Measurements from ENCODE around the gene RABEP2.
"Not testable (repeated sequence)": the region's sequence is repeated elsewhere in the genome, so short reads cannot be mapped to it uniquely, and the experiment has no call there.

RABEP2 gene

GRCh38 chr16:28884045-28884444, 41.0 kb downstream of the RABEP2 start:
- no peak for DNase-seq
- intact Hi-C loops (cut with DNase I), result no loop called here

- no peak for DNase-seq
- intact Hi-C loops (cut with DNase I), result no loop called here
These were observed 41.6 kb downstream of the RABEP2 start for GRCh38 chr16:28883221-28883996.

- intact Hi-C loops (cut with DNase I), result no loop called here
- no peak for DNase-seq
These were observed 42.4 kb downstream of the RABEP2 start for GRCh38 chr16:28882551-28883160.

DNA sequence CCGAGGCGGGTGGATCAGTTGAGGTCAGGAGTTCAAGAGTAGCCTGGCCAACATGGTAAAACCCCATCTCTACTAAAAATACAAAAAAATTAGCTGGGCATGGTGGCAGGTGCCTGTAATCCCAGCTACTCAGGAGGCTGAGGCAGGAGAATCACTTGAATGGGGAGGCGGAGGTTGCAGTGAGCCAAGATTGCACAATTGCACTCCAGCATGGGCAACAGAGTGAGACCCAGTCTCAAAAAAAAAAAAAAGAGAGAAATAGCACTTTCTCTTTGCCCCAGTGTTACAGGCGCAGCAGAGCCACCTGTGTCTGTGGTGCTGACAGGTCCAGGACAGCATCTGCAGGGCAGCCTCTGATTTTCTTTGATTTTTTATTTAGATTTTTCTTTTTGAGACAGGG, 43.5 kb downstream of the RABEP2 start:
- intact Hi-C loops (cut with DNase I); DNase-seq: not testable (repeated sequence)

DNA sequence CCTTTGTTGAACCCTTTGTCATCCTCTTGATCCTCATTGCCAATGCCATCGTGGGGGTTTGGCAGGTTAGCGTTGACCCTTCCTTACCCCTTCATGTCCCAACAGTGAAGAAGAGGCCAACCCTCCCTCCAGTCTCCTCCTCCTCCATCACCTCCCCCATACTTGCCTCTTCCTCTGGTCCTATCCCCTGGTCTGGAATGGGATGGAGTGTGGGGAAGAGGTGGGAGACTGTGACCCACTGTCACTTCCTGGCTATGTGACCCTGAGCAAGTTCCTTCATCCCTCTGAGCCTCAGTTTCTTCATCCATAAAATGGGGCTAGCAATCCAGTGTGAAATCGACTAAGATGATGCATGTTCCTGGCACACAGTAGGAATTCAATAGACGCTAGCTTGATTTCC, 44.1 kb downstream of the RABEP2 start:
- DNase-seq, result no peak
- intact Hi-C loops (cut with DNase I), result no loop called here

DNA sequence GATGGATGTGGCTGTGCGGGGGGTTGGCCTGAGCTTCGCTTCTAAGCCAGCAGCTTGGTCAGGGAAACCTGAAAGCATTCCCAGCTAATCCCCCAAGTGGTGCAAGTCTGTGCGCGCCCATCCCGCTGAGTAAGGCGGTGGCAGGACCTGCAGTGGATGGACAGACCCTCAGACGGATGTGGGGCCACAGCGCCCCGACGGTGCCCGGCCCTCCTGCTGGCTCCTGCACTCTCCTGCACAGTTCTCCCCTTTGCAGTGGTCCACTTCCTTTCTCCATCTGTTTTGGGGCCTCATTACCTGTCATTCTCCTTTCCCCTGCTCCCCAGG, 44.5 kb downstream of the RABEP2 start:
- no peak for DNase-seq
- intact Hi-C loops (cut with DNase I), result no loop called here

DNA sequence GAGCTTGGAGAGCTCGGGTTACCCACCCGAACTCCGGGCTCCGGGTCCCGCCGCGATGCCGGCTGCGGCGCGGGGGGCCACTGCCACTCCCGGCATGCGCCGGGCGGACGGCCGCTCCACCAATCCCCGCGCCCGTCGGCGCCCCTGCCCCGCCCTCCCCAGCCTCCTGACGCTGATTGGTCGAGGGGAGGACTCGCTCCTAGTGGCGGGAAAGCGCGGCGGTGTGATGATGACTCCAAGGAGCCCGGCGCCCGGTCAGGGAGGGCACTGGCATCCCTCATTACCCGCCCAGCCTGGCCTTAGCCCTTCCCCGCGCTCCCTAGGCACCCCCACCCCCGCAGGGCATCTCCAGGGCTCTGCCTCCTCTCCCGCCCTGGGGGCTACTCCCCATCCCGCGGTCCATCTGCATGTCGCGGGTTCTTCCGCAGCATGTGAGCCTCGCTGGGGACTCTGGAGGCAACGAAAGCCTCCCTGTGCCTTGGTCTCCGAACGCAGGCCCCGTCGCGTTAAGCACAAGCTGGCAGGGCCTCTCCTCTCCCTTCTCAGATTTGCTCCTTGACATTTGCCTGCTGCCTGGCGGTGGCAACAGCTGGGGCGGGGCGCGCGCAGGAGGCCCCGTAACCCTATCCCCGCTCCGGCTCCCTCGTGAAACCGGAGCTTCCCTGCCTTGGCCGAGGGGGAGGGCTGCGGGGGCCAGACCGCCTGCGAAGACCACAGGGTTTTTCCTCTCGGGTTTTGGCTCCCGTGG, 45.0 kb downstream of the RABEP2 start:
- DNase-seq, result peak; percentile 71 to 96 (median 91)
- intact Hi-C loops (cut with DNase I), result no loop called here

DNA sequence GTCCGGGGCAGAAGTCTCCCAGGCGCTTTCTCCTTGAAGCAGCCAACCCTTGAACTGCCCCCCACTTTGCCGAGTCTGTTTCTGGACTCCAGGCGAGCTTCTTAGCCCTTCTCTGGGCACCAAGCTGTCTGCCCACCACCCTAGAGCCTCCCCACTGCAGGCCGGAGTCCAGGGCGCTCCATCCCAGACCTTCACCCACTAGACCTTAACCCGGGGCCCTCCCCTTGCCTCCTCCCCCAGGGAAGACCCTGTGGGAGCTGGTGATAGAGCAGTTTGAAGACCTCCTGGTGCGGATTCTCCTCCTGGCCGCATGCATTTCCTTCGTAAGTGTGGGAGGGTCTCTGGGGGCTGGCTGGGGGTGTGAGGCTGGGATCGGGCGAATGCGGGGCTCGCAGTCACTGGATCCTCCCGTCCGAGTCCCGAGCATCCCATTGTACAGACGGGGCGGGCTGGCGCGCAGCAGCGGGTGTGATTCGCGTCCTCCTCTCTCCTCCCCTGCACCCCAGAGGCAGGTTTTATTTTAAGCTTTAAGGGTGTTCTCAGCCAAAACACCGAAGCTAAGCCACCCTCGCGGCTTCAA, 45.7 kb downstream of the RABEP2 start:
- peak in 4 of 42 donors; percentile 6 to 38 (median 14) for DNase-seq
- intact Hi-C loops (cut with DNase I), result no loop called here

GRCh38 chr16:28878083-28878926, 46.7 kb downstream of the RABEP2 start, which contains the start of gene ATP2A1:
Gene ATP2A1 (plus strand): TSS chr16:28878488. CDS start chr16:28878672, 184 bp downstream.
- DNase-seq, result no peak
- intact Hi-C loops (cut with DNase I), result no loop called here

- intact Hi-C loops (cut with DNase I), result no loop called here
These were observed 47.4 kb downstream of the RABEP2 start for GRCh38 chr16:28877655-28878000.

DNA sequence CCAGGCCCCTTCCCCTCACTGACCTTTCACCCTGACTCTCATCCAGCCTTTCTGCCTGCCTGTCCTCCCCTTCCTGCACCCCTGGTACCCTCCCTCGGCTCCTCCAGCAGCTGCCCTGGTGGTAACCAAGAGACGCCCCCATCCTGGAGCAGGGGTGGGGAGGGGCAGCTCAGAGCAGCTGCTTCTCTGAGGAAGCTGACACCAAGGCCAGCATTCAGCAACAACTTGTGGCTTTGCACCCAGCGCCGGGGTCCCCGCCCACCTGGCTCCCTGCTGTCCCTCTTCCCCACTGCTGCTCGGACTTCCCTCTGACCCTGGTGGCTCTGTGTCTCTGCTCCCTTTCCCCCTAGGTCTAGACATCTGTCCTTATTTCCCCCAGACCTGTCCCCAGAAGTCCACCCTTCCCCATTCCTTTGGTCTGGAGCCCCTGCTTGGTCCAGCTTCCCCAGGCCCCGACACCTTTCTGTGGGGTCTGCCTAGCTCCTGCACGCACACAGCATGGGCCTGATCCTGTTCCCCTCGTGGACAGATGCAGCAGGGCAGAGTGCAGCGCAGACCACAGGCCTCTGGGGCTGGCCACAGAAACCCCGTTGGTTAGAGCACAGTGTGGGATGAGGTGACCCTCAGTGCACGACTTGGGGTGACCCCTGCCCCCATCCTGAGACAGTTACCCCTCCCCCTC, 47.9 kb downstream of the RABEP2 start:
- intact Hi-C loops (cut with DNase I), result no loop called here
- DNase-seq, result no peak

More at GRCh38 chr16:28877655-28878000, 47.4 kb downstream of the RABEP2 start:
- no peak for DNase-seq

GRCh38 chr16:28876019-28876659, 48.9 kb downstream of the RABEP2 start:
- peak in 28 of 42 donors; percentile 7 to 76 (median 38) for DNase-seq
- intact Hi-C loops (cut with DNase I), result no loop called here

DNA sequence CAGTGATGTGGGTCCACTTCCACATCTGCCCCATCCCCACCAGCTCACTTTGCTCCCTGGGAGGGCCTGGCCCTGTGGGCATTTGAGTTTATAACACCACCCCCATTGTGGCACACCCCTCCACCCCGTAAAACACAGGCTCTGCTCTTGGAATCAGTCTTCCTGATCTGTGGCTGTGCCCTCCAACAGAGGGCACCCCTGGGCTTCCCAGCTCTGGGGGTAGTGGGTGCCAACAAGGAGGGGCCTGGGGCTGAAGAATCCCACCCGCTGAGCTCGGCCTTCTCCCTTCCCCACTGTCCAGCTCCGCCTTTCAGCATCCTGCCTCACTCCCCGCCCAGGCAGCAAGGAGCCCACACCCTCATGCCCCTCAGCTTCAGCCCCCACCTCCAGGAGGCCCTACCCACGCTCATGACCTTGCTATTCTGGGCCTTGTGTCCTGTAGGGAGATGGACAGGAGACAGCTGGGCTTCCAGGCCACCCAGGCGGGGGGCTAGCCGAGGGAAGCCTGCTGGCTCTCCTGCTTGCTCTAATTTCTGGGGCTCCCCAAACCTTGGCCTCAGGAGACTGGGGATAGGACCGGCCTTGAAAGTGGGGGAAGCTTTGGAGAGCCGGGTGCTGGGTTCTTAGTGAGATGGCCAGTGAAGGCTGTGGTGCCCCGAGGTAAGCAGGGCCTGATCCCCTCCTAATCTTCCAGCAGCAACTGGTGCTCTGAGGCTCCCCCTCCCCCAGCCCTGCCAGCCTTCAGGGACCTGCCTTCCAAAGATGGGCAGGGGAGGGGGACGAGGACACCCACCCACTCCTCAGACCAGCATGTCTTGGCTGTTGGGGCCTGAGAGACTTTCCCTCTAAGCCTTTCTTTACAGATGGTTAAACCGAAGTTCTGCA, 49.7 kb downstream of the RABEP2 start:
- intact Hi-C loops (cut with DNase I), result no loop called here
- no peak for DNase-seq

GRCh38 chr16:28874406-28874805, 50.6 kb downstream of the RABEP2 start:
- DNase-seq, result no peak
- intact Hi-C loops (cut with DNase I), result no loop called here

- DNase-seq, result no peak
- intact Hi-C loops (cut with DNase I), result no loop called here
These were observed 51.4 kb downstream of the RABEP2 start for GRCh38 chr16:28873543-28874201.

DNA sequence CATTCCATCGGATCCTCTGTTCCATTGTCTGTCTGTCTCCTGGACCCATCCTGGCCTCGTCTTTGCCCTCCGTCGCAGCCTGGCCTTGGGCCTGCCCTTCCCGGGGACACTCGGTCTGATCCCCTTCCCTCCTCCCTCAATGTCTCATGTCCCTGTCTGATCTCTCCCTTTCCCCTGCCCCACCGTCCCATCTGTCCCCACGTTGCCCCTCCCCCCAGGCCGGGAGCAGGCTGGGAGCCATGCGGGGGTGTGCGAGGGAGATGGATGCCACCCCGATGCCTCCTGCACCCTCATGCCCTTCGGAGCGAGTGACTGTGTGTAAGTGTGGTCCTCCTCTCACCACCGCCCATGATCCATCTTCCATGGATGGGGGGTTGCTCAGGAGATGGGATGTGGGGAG, 52.1 kb downstream of the RABEP2 start:
- intact Hi-C loops (cut with DNase I), result no loop called here
- no peak for DNase-seq

All from head of caudate nucleus (tissue), 42 donors.